Activated CD8-positive, alpha-beta memory T cell treated with anti-CD3 and anti-CD28 coated beads for 48 hours (primary cell): ENCODE results near the gene DTNB.
"Not testable (repeated sequence)": the region's sequence is repeated elsewhere in the genome, so short reads cannot be mapped to it uniquely, and the experiment has no call there.

Experiments used
- DNase-seq, 3 experiments: peaks; one replicate each; pipeline ENCODE4 v3.0.0-alpha.2; 2020; ENCODE audit warnings: low read depth in 2 of 3, low spot score in 2 of 3

DTNB gene

GRCh38 chr2:25684577-25685473 lies 11.4 kb upstream of the DTNB start:
- no peak for DNase-seq

- DNase-seq, result no peak
These were observed 8.7 kb upstream of the DTNB start for GRCh38 chr2:25682082-25682481.

- DNase-seq, result no peak
These were observed 4.5 kb upstream of the DTNB start for GRCh38 chr2:25677877-25678276.

GRCh38 chr2:25674077-25674362 lies 643 bp upstream of the DTNB start:
- no peak for DNase-seq

GRCh38 chr2:25672494-25673299 lies 680 bp downstream of the DTNB start:
- peak; percentile 40 to 55 (median 45) for DNase-seq

- DNase-seq, result no peak
These were observed 1.8 kb downstream of the DTNB start for GRCh38 chr2:25671622-25672021.

GRCh38 chr2:25669520-25669919 lies 3.9 kb downstream of the DTNB start:
- DNase-seq, result no peak

GRCh38 chr2:25666218-25666617 lies 7.2 kb downstream of the DTNB start:
- no peak for DNase-seq

- DNase-seq, result not testable (repeated sequence)
These were observed 7.9 kb downstream of the DTNB start for GRCh38 chr2:25665429-25665828.

GRCh38 chr2:25664965-25665307 lies 8.4 kb downstream of the DTNB start:
- no peak for DNase-seq

GRCh38 chr2:25664183-25664964 lies 9.0 kb downstream of the DTNB start:
- DNase-seq, result no peak

- no peak for DNase-seq
These were observed 18.1 kb downstream of the DTNB start for GRCh38 chr2:25655316-25655715.

- no peak for DNase-seq
These were observed 18.6 kb downstream of the DTNB start for GRCh38 chr2:25654801-25655200.

GRCh38 chr2:25651782-25652455 lies 21.5 kb downstream of the DTNB start:
- DNase-seq, result no peak

- no peak for DNase-seq
These were observed 22.3 kb downstream of the DTNB start for GRCh38 chr2:25651066-25651465.

- no peak for DNase-seq
These were observed 23.1 kb downstream of the DTNB start for GRCh38 chr2:25650256-25650655.

GRCh38 chr2:25649786-25650185 lies 23.6 kb downstream of the DTNB start:
- no peak for DNase-seq

- no peak for DNase-seq
These were observed 31.1 kb downstream of the DTNB start for GRCh38 chr2:25642298-25642697.

- DNase-seq, result no peak
These were observed 33.7 kb downstream of the DTNB start for GRCh38 chr2:25639696-25640095.

GRCh38 chr2:25639131-25639530 lies 34.2 kb downstream of the DTNB start:
- DNase-seq, result no peak

- no peak for DNase-seq
These were observed 37.6 kb downstream of the DTNB start for GRCh38 chr2:25635797-25636196.
